Left lung (tissue), 10 donors: ENCODE results near the gene TNFAIP1. TPM values are rescaled to one million over a fixed set of nuclear protein-coding genes. Genes with fewer than 3 reads are reported as not detected.
A peak's percentile ranks its signal among the peaks of the same experiment; 100 is the strongest.

ENCODE experiments used
- ATAC-seq: fragments of 200-7000 bp; cut with Tn5 transposase; one replicate; pipeline ENCODE4 v1.9.1; 2020; ENCODE audit warnings: moderate library complexity
- DNase-seq, 4 donors: peaks; one replicate each; pipeline ENCODE4 v3.0.0-alpha.2; 2013 to 2020
- H3K27ac ChIP-seq, 2 donors: fragments of 200-600 bp; sonication (generic) in 1 of 2; one replicate each; pipeline versions ENCODE4 v1.5.0 to v1.8.0; 2020 to 2021
- H3K27me3 ChIP-seq, 2 donors: fragments of 200-600 bp; sonication (generic) in 1 of 2; one replicate each; pipeline versions ENCODE4 v1.5.0 to v1.8.0; 2020 to 2021
- H3K36me3 ChIP-seq, 2 donors: fragments of 200-600 bp; sonication (generic) in 1 of 2; one replicate each; pipeline versions ENCODE4 v1.5.0 to v1.8.0; 2020 to 2021
- H3K4me1 ChIP-seq, 2 donors: fragments of 200-600 bp; one replicate each; pipeline ENCODE4 v1.8.0; 2021
- H3K4me3 ChIP-seq, 2 donors: fragments of 200-600 bp; sonication (generic) in 1 of 2; one replicate each; pipeline versions ENCODE4 v1.5.0 to v1.8.0; 2020 to 2021; ENCODE audit warnings: mild to moderate bottlenecking in 1 of 2
- H3K9me3 ChIP-seq, 2 donors: fragments of 200-600 bp; sonication (generic) in 1 of 2; one replicate each; pipeline versions ENCODE4 v1.5.0 to v1.8.0; 2020 to 2021
- intact Hi-C, 2 donors: fragments of 100-400 bp; cut with DNase I; formaldehyde crosslinking; loops; one replicate each; pipeline versions ENCODE4 v1.11.2 to v1.14.2; 2022
- polyA plus RNA-seq, 6 donors: library from polyadenylated mRNA; unstranded; fragments of 120-200 nt; gene quantifications; one replicate each; pipeline ENCODE4 v1.2.1, GENCODE V29; 2013; ENCODE audit not compliant: insufficient read length in 6 of 6
- total RNA-seq, 2 donors: library from RNA; stranded (reverse); fragmentation: NEBNext Ultra II Directional; extraction: Animal tissue kit (Norgen Biotek cat#: 25700); gene quantifications; one replicate each; pipeline ENCODE4 v1.2.1, GENCODE V29; 2021
- TF ChIP-seq, protein P1 (sequence below), 2 donors: fragments of 200-600 bp; sonication (generic) in 1 of 2; IDR thresholded peaks; one replicate each; pipeline versions ENCODE4 v1.5.0 to v1.8.0; 2021; ENCODE audit warnings: antibody characterized with exemption in 2 of 2
- donor health status: DM: no; HTN: yes; CAD: no.
- donor health status: DM: no; HTN: no; CAD: no.

Gene TNFAIP1
- total and polyA plus RNA-seq, 8 donors: 34.2 to 80.7 (median 40.9) TPM

DNA sequence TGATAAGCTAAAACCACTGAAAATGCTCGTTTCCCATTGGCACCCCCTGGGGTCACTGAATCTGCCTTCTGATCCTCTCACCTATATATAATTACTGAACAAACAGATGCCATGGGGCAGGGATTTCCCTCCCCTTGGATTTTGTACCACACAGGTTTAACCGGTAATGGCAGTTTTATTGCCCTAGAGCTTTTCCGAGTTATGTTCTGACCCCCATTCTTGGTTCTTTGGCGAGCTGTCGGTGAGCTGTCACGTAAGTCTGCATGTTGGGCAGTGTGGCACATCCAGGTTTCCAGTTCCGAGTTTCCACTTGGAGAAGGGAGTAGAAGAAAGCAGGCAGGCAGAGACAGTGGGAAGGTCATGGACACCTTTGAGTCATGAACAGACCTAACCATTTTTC, 9.4 kb upstream of the TNFAIP1 start:
- intact Hi-C loops: no loop called here
- no peaks in the 10 kb centered on the region for H3K27me3 ChIP-seq
- DNase-seq (no peak), ATAC-seq (peak; percentile 13)
- H3K36me3 ChIP-seq: peaks cover 0 to 48% of the 10 kb centered on the region in 2 donors
- no peak overlapping the region for H3K27ac ChIP-seq
- H3K4me1 ChIP-seq: peaks cover 0 to 10% of the 10 kb centered on the region in 2 donors
- no peaks in the 10 kb centered on the region for H3K9me3 ChIP-seq
- no peak overlapping the region for H3K4me3 ChIP-seq
- TF ChIP-seq, protein P1, sequence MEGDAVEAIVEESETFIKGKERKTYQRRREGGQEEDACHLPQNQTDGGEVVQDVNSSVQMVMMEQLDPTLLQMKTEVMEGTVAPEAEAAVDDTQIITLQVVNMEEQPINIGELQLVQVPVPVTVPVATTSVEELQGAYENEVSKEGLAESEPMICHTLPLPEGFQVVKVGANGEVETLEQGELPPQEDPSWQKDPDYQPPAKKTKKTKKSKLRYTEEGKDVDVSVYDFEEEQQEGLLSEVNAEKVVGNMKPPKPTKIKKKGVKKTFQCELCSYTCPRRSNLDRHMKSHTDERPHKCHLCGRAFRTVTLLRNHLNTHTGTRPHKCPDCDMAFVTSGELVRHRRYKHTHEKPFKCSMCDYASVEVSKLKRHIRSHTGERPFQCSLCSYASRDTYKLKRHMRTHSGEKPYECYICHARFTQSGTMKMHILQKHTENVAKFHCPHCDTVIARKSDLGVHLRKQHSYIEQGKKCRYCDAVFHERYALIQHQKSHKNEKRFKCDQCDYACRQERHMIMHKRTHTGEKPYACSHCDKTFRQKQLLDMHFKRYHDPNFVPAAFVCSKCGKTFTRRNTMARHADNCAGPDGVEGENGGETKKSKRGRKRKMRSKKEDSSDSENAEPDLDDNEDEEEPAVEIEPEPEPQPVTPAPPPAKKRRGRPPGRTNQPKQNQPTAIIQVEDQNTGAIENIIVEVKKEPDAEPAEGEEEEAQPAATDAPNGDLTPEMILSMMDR (IDR thresholded peaks at IDR 0.05): no peak

DNA sequence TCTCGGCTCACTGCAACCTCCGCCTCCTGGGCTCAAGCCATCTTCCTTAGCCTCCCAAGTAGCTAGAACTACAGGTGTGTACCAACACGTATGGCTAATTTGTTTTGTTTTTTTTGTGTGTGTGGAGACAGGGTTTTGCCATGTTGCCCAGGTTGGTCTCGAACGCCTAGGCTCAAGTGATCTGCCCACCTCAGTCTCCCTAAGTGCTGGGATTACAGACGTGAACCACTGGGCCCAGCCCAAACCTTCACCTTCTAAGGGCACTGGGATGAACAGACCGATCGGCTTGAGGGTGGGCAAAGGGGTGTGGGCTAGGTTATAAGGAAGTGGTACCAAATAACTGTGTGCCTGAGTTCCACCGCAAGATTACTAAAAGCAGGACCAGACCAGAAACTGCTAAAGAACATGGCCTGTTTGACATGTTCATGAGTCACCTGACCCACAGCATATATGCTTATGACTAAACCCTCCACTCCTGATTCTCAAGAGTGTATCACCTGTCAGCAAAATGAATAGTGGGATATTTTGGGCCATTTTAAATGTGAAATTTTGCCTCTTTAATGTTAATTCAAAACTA, 8.4 kb upstream of the TNFAIP1 start:
- H3K36me3 ChIP-seq: peaks cover 0 to 58% of the 10 kb centered on the region in 2 donors
- intact Hi-C loops: no loop called here
- H3K27me3 ChIP-seq: no peaks in the 10 kb centered on the region

DNA sequence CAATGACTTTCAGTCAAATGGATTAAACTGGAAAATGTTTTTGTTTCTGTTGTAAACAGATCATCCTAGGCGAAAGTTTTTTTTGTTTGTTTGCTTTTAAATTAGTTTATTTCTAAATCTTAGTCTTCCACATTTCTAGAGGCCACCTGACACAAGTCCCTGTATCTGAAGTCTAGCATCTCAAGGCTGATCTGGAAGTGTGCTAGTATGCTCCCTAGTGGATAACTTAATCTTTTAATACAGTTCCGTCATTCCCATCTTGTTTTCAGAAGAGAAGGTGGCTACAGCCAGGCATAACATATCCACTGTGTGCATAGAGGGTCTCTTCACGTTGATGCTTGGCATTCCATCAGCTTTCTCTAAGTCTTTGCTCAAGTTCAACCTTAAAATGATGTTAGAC, 7.9 kb upstream of the TNFAIP1 start:
- Histone ChIP-seq H3K27ac (no peak overlapping the region), H3K36me3 (peaks cover 0 to 59% of the 10 kb centered on the region in 2 donors), H3K4me1 (peaks cover 0 to 10% of the 10 kb centered on the region in 2 donors), H3K27me3 (no peaks in the 10 kb centered on the region), H3K9me3 (no peaks in the 10 kb centered on the region), H3K4me3 (no peak overlapping the region)
- ATAC-seq (no peak), DNase-seq (no peak)
- TF ChIP-seq, protein P1 (IDR thresholded peaks at IDR 0.05): no peak
- intact Hi-C loops: no loop called here

More for the DNA sequence above, 8.4 kb upstream of the TNFAIP1 start:
- Histone ChIP-seq H3K4me3 (no peak overlapping the region), H3K9me3 (no peaks in the 10 kb centered on the region), H3K27ac (no peak overlapping the region), H3K4me1 (peaks cover 0 to 10% of the 10 kb centered on the region in 2 donors)
- ATAC-seq (no peak), DNase-seq (no peak)
- TF ChIP-seq, protein P1 (IDR thresholded peaks at IDR 0.05): no peak

DNA sequence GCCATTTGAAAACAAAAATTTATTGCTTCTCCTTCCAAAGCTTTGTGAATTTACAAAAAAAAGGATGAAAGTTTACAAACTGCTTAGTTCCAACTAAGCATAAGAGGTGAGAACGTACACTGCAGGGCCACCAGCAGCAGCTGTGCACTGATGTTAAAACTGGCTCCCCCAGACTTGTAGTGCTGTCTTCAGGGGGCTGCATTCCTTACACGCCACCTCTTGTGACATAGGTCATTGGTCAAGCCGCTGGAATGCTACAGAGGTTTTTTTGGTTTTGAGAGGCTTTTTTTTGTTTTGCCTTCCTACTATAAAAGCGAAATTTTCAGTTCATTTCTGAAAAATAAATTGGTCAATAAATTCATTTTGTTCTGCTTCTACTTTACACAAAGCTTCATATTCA, 7.2 kb upstream of the TNFAIP1 start:
- no peak overlapping the region for H3K27ac ChIP-seq
- intact Hi-C loops: no loop called here
- ATAC-seq (no peak), DNase-seq (no peak)
- no peaks in the 10 kb centered on the region for H3K9me3 ChIP-seq
- no peaks in the 10 kb centered on the region for H3K27me3 ChIP-seq
- H3K4me1 ChIP-seq: peaks cover 0 to 14% of the 10 kb centered on the region in 2 donors
- H3K4me3 ChIP-seq: no peak overlapping the region
- TF ChIP-seq, protein P1 (IDR thresholded peaks at IDR 0.05): no peak
- H3K36me3 ChIP-seq: peaks cover 0 to 59% of the 10 kb centered on the region in 2 donors

DNA sequence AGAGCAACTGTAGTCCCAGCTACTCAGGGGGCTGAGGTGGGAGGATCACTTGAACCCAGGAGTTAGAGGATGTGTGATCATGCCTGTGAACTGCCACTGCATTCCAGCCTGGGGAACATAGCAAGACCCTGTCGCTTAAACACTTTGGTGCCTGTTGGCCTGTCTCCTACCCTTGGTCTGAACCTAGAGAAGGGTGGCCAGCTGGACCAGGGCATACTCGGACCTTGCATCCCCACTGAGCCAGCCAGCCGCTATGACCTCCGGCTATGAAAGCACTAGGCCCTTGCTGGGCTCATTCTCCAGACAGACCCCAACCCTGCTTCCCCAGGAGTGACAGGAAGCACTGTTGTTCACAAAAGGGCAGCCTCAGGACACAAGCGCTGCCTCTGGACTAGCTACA, 4.9 kb upstream of the TNFAIP1 start:
- no peak overlapping the region for H3K4me3 ChIP-seq
- intact Hi-C loops: no loop called here
- H3K4me1 ChIP-seq: peaks cover 10 to 21% of the 10 kb centered on the region in 2 donors
- TF ChIP-seq, protein P1 (IDR thresholded peaks at IDR 0.05): no peak
- H3K27ac ChIP-seq: no peak overlapping the region
- DNase-seq (no peak), ATAC-seq (no peak)
- H3K36me3 ChIP-seq: peaks cover 0 to 59% of the 10 kb centered on the region in 2 donors
- no peaks in the 10 kb centered on the region for H3K27me3 ChIP-seq
- no peaks in the 10 kb centered on the region for H3K9me3 ChIP-seq
